B cell (primary cell): ENCODE results near the gene PRPF38B. TPM values are rescaled to one million over a fixed set of nuclear protein-coding genes. Genes with fewer than 3 reads are reported as not detected.

Experiments
- ATAC-seq: fragments of 200-7000 bp; cut with Tn5 transposase; one replicate; pipeline ENCODE4 v1.10.0; 2021; ENCODE audit warnings: low read depth, mild to moderate bottlenecking, moderate number of reproducible peaks, moderate library complexity
- CTCF ChIA-PET: fragments of 350-600 bp; sonication (Branson Sonifier 250); formaldehyde crosslinking; loops from one replicate; lab custom pipeline; 2021; ENCODE audit warnings: antibody characterized with exemption, inconsistent platforms; lab: Charles Lee
- POLR2A ChIA-PET: fragments of 350-600 bp; sonication (Branson Sonifier 250); formaldehyde crosslinking; loops from one replicate; lab custom pipeline; 2021; ENCODE audit warnings: antibody characterized with exemption; lab: Charles Lee
- DNase-seq: peaks from one replicate; pipeline ENCODE4 v3.0.0; 2013
- H2AFZ ChIP-seq: 2 replicates; pipeline ENCODE4 v1.6.1; 2012; ENCODE audit warnings: mild to moderate bottlenecking, low read depth, low read length; ENCODE audit not compliant: insufficient read depth, poor library complexity, severe bottlenecking
- H3K27ac ChIP-seq, 2 donors: 1 replicate in 1 of 2; 2 replicates in 1 of 2; pipeline ENCODE4 v1.5.1; 2012 to 2013; ENCODE audit warnings: low read length in 2 of 2, mild to moderate bottlenecking in 2 of 2, moderate library complexity in 1 of 2
- H3K27me3 ChIP-seq, 4 experiments: fragments of 200-600 bp in 1 of 4; sonication (generic) in 1 of 4; replicated peaks in 1 of 4; 1 replicate in 2 of 4; 2 replicates in 2 of 4; pipeline versions ENCODE4 v1.6.1 to v1.7.0; 2013 to 2016; ENCODE audit warnings: low read length in 3 of 4, mild to moderate bottlenecking in 2 of 4, mixed read lengths in 1 of 4, moderate library complexity in 1 of 4; ENCODE audit not compliant: insufficient read depth in 4 of 4, control insufficient read depth in 3 of 4; ENCODE audit errors: control extremely low read depth in 1 of 4
- H3K36me3 ChIP-seq, 2 experiments: replicated peaks in 1 of 2; 1 replicate in 1 of 2; 2 replicates in 1 of 2; pipeline versions ENCODE4 v1.6.1 to v1.7.1; 2013; ENCODE audit warnings: low read length in 1 of 2; ENCODE audit not compliant: insufficient read depth in 2 of 2, control insufficient read depth in 1 of 2; ENCODE audit errors: control extremely low read depth in 1 of 2, extremely low read depth in 1 of 2
- H3K4me1 ChIP-seq, 2 donors: fragments of 200-600 bp in 1 of 2; sonication (generic) in 1 of 2; 1 replicate in 1 of 2; 2 replicates in 1 of 2; pipeline versions ENCODE4 v1.5.1 to v1.6.1; 2013 to 2017; ENCODE audit warnings: low read length in 2 of 2; ENCODE audit not compliant: control insufficient read depth in 2 of 2, insufficient read depth in 2 of 2
- H3K4me2 ChIP-seq: replicated peaks from 2 replicates; pipeline ENCODE3; 2012; ENCODE audit warnings: mild to moderate bottlenecking, low read depth, low read length; ENCODE audit not compliant: poor library complexity, severe bottlenecking
- H3K4me3 ChIP-seq, 5 experiments: fragments of 200-600 bp in 1 of 5; sonication (generic) in 1 of 5; 1 replicate in 3 of 5; 2 replicates in 2 of 5; pipeline versions ENCODE4 v1.5.1 to v1.7.0; 2011 to 2016; ENCODE audit warnings: low read length in 4 of 5, mild to moderate bottlenecking in 4 of 5, low read depth in 2 of 5, control low read depth in 1 of 5, moderate library complexity in 1 of 5; ENCODE audit not compliant: insufficient read depth in 1 of 5; ENCODE audit errors: control extremely low read depth in 1 of 5, extremely low read depth in 1 of 5
- H3K79me2 ChIP-seq: fragments of 200-600 bp; sonication (generic); one replicate; pipeline ENCODE4 v1.6.0; 2016; ENCODE audit warnings: low read length; ENCODE audit not compliant: control insufficient read depth, insufficient read depth
- H3K9ac ChIP-seq: fragments of 200-600 bp; sonication (generic); 2 replicates; pipeline ENCODE4 v1.6.1; 2017; ENCODE audit warnings: mild to moderate bottlenecking, low read length, moderate library complexity
- H3K9me3 ChIP-seq, 3 donors: one replicate each; pipeline versions ENCODE4 v1.6.1 to v1.7.1; 2013; ENCODE audit warnings: low read length in 2 of 3; ENCODE audit not compliant: control insufficient read depth in 2 of 3, insufficient read depth in 1 of 3; ENCODE audit errors: control extremely low read depth in 1 of 3
- H4K20me1 ChIP-seq: 2 replicates; pipeline ENCODE4 v1.6.0; 2012; ENCODE audit warnings: mild to moderate bottlenecking, low read length; ENCODE audit not compliant: insufficient read depth, control insufficient read depth, poor library complexity, severe bottlenecking
- H3K27ac Mint-ChIP-seq: one replicate; pipeline ENCODE4 v1.8.0; 2021; ENCODE audit warnings: mixed read lengths
- H3K27me3 Mint-ChIP-seq: one replicate; pipeline ENCODE4 v1.8.0; 2021; ENCODE audit warnings: mixed read lengths
- H3K4me1 Mint-ChIP-seq: one replicate; pipeline ENCODE4 v1.8.0; 2021; ENCODE audit warnings: mixed read lengths
- H3K4me3 Mint-ChIP-seq: one replicate; pipeline ENCODE4 v1.8.0; 2021; ENCODE audit warnings: mixed read lengths
- H3K9me3 Mint-ChIP-seq: one replicate; pipeline ENCODE4 v1.8.0; 2022; ENCODE audit warnings: mixed read lengths; ENCODE audit not compliant: insufficient read depth
- CTCF ChIP-seq: fragments of 200-600 bp; IDR thresholded peaks from one replicate; pipeline ENCODE4 v1.8.0; 2022; ENCODE audit warnings: antibody characterized with exemption, mild to moderate bottlenecking
- EZH2 ChIP-seq: IDR thresholded peaks from 2 replicates; pipeline ENCODE4 v1.6.1; 2012; ENCODE audit warnings: borderline replicate concordance, low read depth, mild to moderate bottlenecking, moderate library complexity, low read length; ENCODE audit not compliant: insufficient read depth, poor library complexity, severe bottlenecking
- WGBS: methylation state at CpG from one replicate; pipeline ENCODE4 v1.1.5; 2013; ENCODE audit warnings: missing lambda C conversion rate; ENCODE audit not compliant: insufficient coverage; 5-methylcytosine and 5-hydroxymethylcytosine counted together
- intact Hi-C: fragments of 100-400 bp; cut with micrococcal nuclease; formaldehyde crosslinking; loops from one replicate; pipeline ENCODE4 v1.10.0; 2022
- polyA plus RNA-seq: library from polyadenylated mRNA; depleted of rRNA; stranded (reverse); fragments of >200 nt; gene quantifications from 2 replicates; pipeline ENCODE4 v1.2.3, GENCODE V29; 2012
- total RNA-seq, 2 donors: library from RNA; stranded (reverse); fragments of 120-200 nt in 1 of 2; gene quantifications; 1 replicate in 1 of 2; 2 replicates in 1 of 2; pipeline versions ENCODE4 v1.2.3 to v1.2.4, GENCODE V29; 2013 to 2022

The PRPF38B gene
- total and polyA plus RNA-seq, 2 donors (not counting 1 experiment from before 2014, with no cell fraction given) = 48.7 to 114 TPM

- ChIA-PET CTCF (interaction anchor here (0.6 to 1.0 kb wide), 2 partner anchors 11 to 184 kb away, joined by 3 read pairs; no protein-coding TSS in a partner anchor), POLR2A (interaction anchor here (0.8 kb wide), 1 partner anchor 55 kb away, joined by 6 read pairs; the partner anchor contains the start of gene PRPF38B)
- TF ChIP-seq EZH2 = no peak
- no peak for TF ChIP-seq CTCF
- Mint-ChIP-seq H3K9me3 (no peaks in the 10 kb centered on the region), H3K27me3 (no peaks in the 10 kb centered on the region), H3K27ac (peak overlapping the region; percentile 100), H3K4me1 (peaks cover 33% of the 10 kb centered on the region), H3K4me3 (peak overlapping the region; percentile 98)
- Histone ChIP-seq H2AFZ (peak overlapping the region; percentile 79), H3K27me3 (no peaks in the 10 kb centered on the region), H3K4me2 (peak overlapping the region; percentile 90), H3K36me3 (peaks cover 1 to 3% of the 10 kb centered on the region in 2 experiments), H3K9ac (peak overlapping the region; percentile 79), H3K27ac (peak overlapping the region; percentile 92 to 94), H4K20me1 (no peaks in the 10 kb centered on the region), H3K9me3 (no peaks in the 10 kb centered on the region), H3K4me3 (peak overlapping the region; percentile 41 to 99 (median 94)), H3K79me2 (peaks cover 37% of the 10 kb centered on the region), H3K4me1 (peaks cover 4 to 5% of the 10 kb centered on the region in 2 donors)
- WGBS = under 1% methylated on average over 12 of the region's 15 CpGs
- DNase-seq (no peak), ATAC-seq (no peak)
- intact Hi-C loops = loop anchor here (2.0 to 5.0 kb wide), 8 partner anchors 187 to 679 kb away; partner anchors contain the start of genes CLCC1, EEIG2, ELAPOR1 and PSMA5
These were observed 55.2 kb downstream of the PRPF38B start for GRCh38 chr1:108747171-108747850.

GRCh38 chr1:108747898-108748297 lies 55.8 kb downstream of the PRPF38B start:
- ATAC-seq = no peak
- CTCF ChIA-PET = no interaction called here
- TF ChIP-seq CTCF (no peak), EZH2 (no peak)
- Histone ChIP-seq H3K9me3 (no peaks in the 10 kb centered on the region), H4K20me1 (no peaks in the 10 kb centered on the region), H3K27me3 (no peaks in the 10 kb centered on the region), H2AFZ (no peak overlapping the region), H3K79me2 (peaks cover 37% of the 10 kb centered on the region), H3K4me3 (peak overlapping the region in 1 of 5 experiments; percentile 41), H3K36me3 (peaks cover 4% of the 10 kb centered on the region in 2 experiments), H3K27ac (no peak overlapping the region), H3K4me2 (peak overlapping the region; percentile 90), H3K9ac (no peak overlapping the region), H3K4me1 (peaks cover 4 to 5% of the 10 kb centered on the region in 2 donors)
- intact Hi-C loops = loop anchor here (2.0 to 5.0 kb wide), 8 partner anchors 187 to 679 kb away; partner anchors contain the start of genes CLCC1, EEIG2, ELAPOR1 and PSMA5
- POLR2A ChIA-PET = no interaction called here
- no CpG with 5 or more reads among the region's 3 CpGs for WGBS
- Mint-ChIP-seq H3K4me3 (peak overlapping the region; percentile 70), H3K27ac (no peak overlapping the region), H3K4me1 (peaks cover 33% of the 10 kb centered on the region), H3K9me3 (no peaks in the 10 kb centered on the region), H3K27me3 (no peaks in the 10 kb centered on the region)
- DNase-seq = no peak
